ENCODE results near the gene BSDC1. TPM values are rescaled to one million over a fixed set of nuclear protein-coding genes. Genes with fewer than 3 reads are reported as not detected.

BSDC1 gene
- total and polyA plus RNA-seq, 9 donors = 32.6 to 48.3 (median 41.4) TPM

Other genes with a start within 250 kb of the BSDC1 start
- gene TXLNA, start 214.8 kb downstream of the BSDC1 start, total RNA-seq = 32.8 TPM
- gene TXLNA, start 214.8 kb downstream of the BSDC1 start, polyA plus RNA-seq (ENCODE audit: insufficient read depth in 1 of 8, insufficient read length in 8 of 8, low replicate concordance in 1 of 8) = 10 to 100 TPM; 30.5 to 46.2 (median 34.5) TPM
- 63.7 TPM for gene CCDC28B, start 193.8 kb downstream of the BSDC1 start, total RNA-seq
- gene CCDC28B, start 193.8 kb downstream of the BSDC1 start, polyA plus RNA-seq (ENCODE audit: insufficient read depth in 1 of 8, insufficient read length in 8 of 8, low replicate concordance in 1 of 8) = 10 to 100 TPM; 31.9 to 70.0 (median 44.5) TPM
- gene IQCC, start 188.8 kb downstream of the BSDC1 start, total RNA-seq = 2.5 TPM
- gene IQCC, start 188.8 kb downstream of the BSDC1 start, polyA plus RNA-seq (ENCODE audit: insufficient read depth in 1 of 8, insufficient read length in 8 of 8, low replicate concordance in 1 of 8) = 1 to 10 TPM; 2.4 to 3.9 (median 3.1) TPM
- not detected for gene DCDC2B, start 185.4 kb downstream of the BSDC1 start, total RNA-seq
- gene DCDC2B, start 185.4 kb downstream of the BSDC1 start, polyA plus RNA-seq (ENCODE audit: insufficient read depth in 1 of 8, insufficient read length in 8 of 8, low replicate concordance in 1 of 8) = 1 to 10 TPM in 1 of 8 donors, under 1 TPM in 7; 0.15 to 1.1 (median 0.34) TPM
- 8.7 TPM for gene TMEM234, start 172.1 kb downstream of the BSDC1 start, total RNA-seq
- gene TMEM234, start 172.1 kb downstream of the BSDC1 start, polyA plus RNA-seq (ENCODE audit: insufficient read depth in 1 of 8, insufficient read length in 8 of 8, low replicate concordance in 1 of 8) = 10 to 100 TPM in 5 of 8 donors, 1 to 10 TPM in 3; 7.8 to 11.9 (median 10.1) TPM
- 183 TPM for gene EIF3I, start 172.0 kb downstream of the BSDC1 start, total RNA-seq
- gene EIF3I, start 172.0 kb downstream of the BSDC1 start, polyA plus RNA-seq (ENCODE audit: insufficient read depth in 1 of 8, insufficient read length in 8 of 8, low replicate concordance in 1 of 8) = 100 to 1,000 TPM; 159 to 179 (median 175) TPM
- gene FAM167B, start 147.2 kb downstream of the BSDC1 start, total RNA-seq = 2.5 TPM
- 1 to 10 TPM; 4.3 to 5.6 (median 4.7) TPM for gene FAM167B, start 147.2 kb downstream of the BSDC1 start, polyA plus RNA-seq (ENCODE audit: insufficient read depth in 1 of 8, insufficient read length in 8 of 8, low replicate concordance in 1 of 8)
- 0.62 TPM for gene LCK, start 143.2 kb downstream of the BSDC1 start, total RNA-seq
- gene LCK, start 143.2 kb downstream of the BSDC1 start, polyA plus RNA-seq (ENCODE audit: insufficient read depth in 1 of 8, insufficient read length in 8 of 8, low replicate concordance in 1 of 8) = 1 to 10 TPM in 2 of 8 donors, under 1 TPM in 6; 0.34 to 1.3 (median 0.77) TPM
- 31.2 TPM for gene HDAC1, start 102.4 kb downstream of the BSDC1 start, total RNA-seq
- gene HDAC1, start 102.4 kb downstream of the BSDC1 start, polyA plus RNA-seq (ENCODE audit: insufficient read depth in 1 of 8, insufficient read length in 8 of 8, low replicate concordance in 1 of 8) = 10 to 100 TPM; 29.2 to 46.5 (median 41.2) TPM
- 50.1 TPM for gene MARCKSL1, start 58.2 kb downstream of the BSDC1 start, total RNA-seq
- gene MARCKSL1, start 58.2 kb downstream of the BSDC1 start, polyA plus RNA-seq (ENCODE audit: insufficient read depth in 1 of 8, insufficient read length in 8 of 8, low replicate concordance in 1 of 8) = 100 to 1,000 TPM; 147 to 210 (median 175) TPM
- gene FAM229A, start 32.0 kb downstream of the BSDC1 start, total RNA-seq = 5.3 TPM
- 10 to 100 TPM in 1 of 8 donors, 1 to 10 TPM in 7; 3.3 to 10.4 (median 5.9) TPM for gene FAM229A, start 32.0 kb downstream of the BSDC1 start, polyA plus RNA-seq (ENCODE audit: insufficient read depth in 1 of 8, insufficient read length in 8 of 8, low replicate concordance in 1 of 8)
- 1.2 TPM for gene TSSK3, start 31.9 kb downstream of the BSDC1 start, total RNA-seq
- gene TSSK3, start 31.9 kb downstream of the BSDC1 start, polyA plus RNA-seq (ENCODE audit: insufficient read depth in 1 of 8, insufficient read length in 8 of 8, low replicate concordance in 1 of 8) = 1 to 10 TPM in 7 of 8 donors, under 1 TPM in 1; 0.55 to 3.6 (median 1.9) TPM
- 0.13 TPM for gene ZBTB8B, start 70.6 kb upstream of the BSDC1 start, total RNA-seq
- under 1 TPM; 0.06 to 0.19 (median 0.12) TPM for gene ZBTB8B, start 70.6 kb upstream of the BSDC1 start, polyA plus RNA-seq (ENCODE audit: insufficient read depth in 1 of 8, insufficient read length in 8 of 8, low replicate concordance in 1 of 8)
- 10.6 TPM for gene ZBTB8A, start 145.0 kb upstream of the BSDC1 start, total RNA-seq
- gene ZBTB8A, start 145.0 kb upstream of the BSDC1 start, polyA plus RNA-seq (ENCODE audit: insufficient read depth in 1 of 8, insufficient read length in 8 of 8, low replicate concordance in 1 of 8) = 10 to 100 TPM in 2 of 8 donors, 1 to 10 TPM in 6; 5.9 to 13.4 (median 9.1) TPM